Heart left ventricle (tissue), 13 donors: ENCODE results near the gene USP9X.

ENCODE experiments used
- CTCF ChIP-seq, 12 donors: fragments of 200-600 bp; sonication (generic) in 4 of 12; IDR thresholded peaks; one replicate each; pipeline versions ENCODE4 v1.5.0 to v1.8.0; 2018 to 2022; ENCODE audit warnings: antibody characterized with exemption in 12 of 12, mild to moderate bottlenecking in 5 of 12
- POLR2A ChIP-seq, 2 donors: fragments of 450-650 bp; IDR thresholded peaks; one replicate each; pipeline ENCODE4 v1.6.1; 2017; ENCODE audit warnings: antibody characterized with exemption in 2 of 2, mild to moderate bottlenecking in 2 of 2, moderate library complexity in 2 of 2
- donor health status: ischemic (EF 13 %, LVEDD 7.1; RV severe dilation, severe dysfunction).
- donor health status: DM: no; HTN: yes; CAD: no.
- donor health status: DM: no; HTN: no; CAD: no.
- donor health status: ischemic (EF 25% LVEDD 6.9; RV normal size, moderate dysfunction).
- donor health status: ischemic (EF 25% LVEDD 5.7; RV mildly dilated, moderate dysfunction).
- donor health status: ischemic (EF 35%, LVEDD 5.7; RV mildly dilated, moderate dysfunction).
- donor health status: nonischemic (EF 11% LVEDD 7.7; RV severe dilation, severe dysfunction).
- donor health status: DM: yes; HTN: yes; CAD: no.
- donor health status: PGD.
- donor health status: ischemic (EF 29% LVEDD 5.4; RV normal size, mild dysfunction).
- donor health status: nonischemic (EF 23%, LVEDD 6.1; RV moderate dilation, normal function).

- TF ChIP-seq CTCF (IDR thresholded peaks at IDR 0.05) (no peak), POLR2A (IDR thresholded peaks at IDR 0.05) (no peak)
Observed at GRCh38 chrX:41097326-41097725, 12.1 kb downstream of the USP9X start.
